HG03196 (cell line): ENCODE results near the gene MUC5B.
"Not testable (repeated sequence)": the region's sequence is repeated elsewhere in the genome, so short reads cannot be mapped to it uniquely, and the experiment has no call there.

Experiments
- ATAC-seq: cut with Tn5 transposase; IDR thresholded peaks from one replicate; pipeline ENCODE4 v1.9.1; 2021; ENCODE audit not compliant: unreplicated experiment

The MUC5B gene, protein sequence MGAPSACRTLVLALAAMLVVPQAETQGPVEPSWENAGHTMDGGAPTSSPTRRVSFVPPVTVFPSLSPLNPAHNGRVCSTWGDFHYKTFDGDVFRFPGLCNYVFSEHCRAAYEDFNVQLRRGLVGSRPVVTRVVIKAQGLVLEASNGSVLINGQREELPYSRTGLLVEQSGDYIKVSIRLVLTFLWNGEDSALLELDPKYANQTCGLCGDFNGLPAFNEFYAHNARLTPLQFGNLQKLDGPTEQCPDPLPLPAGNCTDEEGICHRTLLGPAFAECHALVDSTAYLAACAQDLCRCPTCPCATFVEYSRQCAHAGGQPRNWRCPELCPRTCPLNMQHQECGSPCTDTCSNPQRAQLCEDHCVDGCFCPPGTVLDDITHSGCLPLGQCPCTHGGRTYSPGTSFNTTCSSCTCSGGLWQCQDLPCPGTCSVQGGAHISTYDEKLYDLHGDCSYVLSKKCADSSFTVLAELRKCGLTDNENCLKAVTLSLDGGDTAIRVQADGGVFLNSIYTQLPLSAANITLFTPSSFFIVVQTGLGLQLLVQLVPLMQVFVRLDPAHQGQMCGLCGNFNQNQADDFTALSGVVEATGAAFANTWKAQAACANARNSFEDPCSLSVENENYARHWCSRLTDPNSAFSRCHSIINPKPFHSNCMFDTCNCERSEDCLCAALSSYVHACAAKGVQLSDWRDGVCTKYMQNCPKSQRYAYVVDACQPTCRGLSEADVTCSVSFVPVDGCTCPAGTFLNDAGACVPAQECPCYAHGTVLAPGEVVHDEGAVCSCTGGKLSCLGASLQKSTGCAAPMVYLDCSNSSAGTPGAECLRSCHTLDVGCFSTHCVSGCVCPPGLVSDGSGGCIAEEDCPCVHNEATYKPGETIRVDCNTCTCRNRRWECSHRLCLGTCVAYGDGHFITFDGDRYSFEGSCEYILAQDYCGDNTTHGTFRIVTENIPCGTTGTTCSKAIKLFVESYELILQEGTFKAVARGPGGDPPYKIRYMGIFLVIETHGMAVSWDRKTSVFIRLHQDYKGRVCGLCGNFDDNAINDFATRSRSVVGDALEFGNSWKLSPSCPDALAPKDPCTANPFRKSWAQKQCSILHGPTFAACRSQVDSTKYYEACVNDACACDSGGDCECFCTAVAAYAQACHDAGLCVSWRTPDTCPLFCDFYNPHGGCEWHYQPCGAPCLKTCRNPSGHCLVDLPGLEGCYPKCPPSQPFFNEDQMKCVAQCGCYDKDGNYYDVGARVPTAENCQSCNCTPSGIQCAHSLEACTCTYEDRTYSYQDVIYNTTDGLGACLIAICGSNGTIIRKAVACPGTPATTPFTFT (N-terminal part only)

DNA sequence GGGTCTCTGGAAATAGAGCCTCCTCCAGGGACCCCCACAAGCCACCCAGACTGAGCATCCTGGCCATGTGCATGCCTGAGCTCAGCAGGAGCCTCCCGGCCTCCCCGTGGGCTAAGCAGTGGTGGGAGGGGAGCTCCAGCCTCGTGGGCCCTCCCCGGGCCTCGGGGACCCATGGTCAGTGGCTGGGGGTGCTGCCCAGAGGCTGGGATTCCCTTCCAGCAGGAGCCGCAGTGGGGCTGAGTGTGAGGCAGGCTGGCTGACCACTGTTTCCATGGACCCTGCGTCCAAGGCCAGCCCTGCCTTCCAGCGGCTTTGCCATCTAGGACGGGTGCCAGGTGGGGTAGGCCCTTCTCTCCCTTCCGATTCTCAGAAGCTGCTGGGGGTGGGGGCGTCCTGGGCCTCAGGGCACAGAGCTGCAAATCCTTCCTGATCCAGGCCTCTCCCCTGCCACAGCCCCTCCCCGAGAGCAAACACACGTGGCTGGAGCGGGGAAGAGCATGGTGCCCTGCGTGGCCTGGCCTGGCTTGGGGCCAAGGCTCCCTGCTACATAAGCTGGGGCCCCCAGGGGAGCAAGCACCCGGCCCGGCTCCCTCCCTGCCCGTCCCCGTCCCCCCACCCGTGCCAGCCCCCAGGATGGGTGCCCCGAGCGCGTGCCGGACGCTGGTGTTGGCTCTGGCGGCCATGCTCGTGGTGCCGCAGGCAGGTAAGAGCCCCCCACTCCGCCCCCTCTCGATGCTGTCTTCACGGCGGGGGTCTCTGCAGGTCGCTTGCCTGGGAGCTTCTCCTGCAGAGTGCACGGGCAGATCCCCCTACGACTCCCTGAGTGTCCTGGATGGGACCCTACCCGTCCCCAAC, at the start of gene MUC5B:
Gene MUC5B, plus strand, starts transcription at position 576 of the 855 bp plus-strand sequence. Its CDS starts 58 bp downstream, at position 634.
- no peak for ATAC-seq

DNA sequence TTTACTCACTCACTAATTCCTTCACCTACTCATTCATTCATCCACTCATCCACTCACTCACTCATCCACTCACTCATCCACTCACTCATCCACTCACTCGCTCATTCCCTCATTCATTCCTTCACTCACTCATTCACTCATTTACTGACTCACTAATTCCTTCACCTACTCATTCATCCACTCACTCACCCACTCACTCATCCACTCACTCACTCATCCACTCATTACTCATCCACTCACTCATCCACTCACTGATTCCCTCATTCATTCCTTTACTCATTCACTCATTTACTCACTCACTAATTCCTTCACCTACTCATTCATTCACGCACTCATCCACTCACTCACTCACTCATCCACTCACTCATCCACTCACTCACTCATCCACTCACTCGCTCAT, 49.5 kb upstream of the MUC5B start:
- ATAC-seq = not testable (repeated sequence)

DNA sequence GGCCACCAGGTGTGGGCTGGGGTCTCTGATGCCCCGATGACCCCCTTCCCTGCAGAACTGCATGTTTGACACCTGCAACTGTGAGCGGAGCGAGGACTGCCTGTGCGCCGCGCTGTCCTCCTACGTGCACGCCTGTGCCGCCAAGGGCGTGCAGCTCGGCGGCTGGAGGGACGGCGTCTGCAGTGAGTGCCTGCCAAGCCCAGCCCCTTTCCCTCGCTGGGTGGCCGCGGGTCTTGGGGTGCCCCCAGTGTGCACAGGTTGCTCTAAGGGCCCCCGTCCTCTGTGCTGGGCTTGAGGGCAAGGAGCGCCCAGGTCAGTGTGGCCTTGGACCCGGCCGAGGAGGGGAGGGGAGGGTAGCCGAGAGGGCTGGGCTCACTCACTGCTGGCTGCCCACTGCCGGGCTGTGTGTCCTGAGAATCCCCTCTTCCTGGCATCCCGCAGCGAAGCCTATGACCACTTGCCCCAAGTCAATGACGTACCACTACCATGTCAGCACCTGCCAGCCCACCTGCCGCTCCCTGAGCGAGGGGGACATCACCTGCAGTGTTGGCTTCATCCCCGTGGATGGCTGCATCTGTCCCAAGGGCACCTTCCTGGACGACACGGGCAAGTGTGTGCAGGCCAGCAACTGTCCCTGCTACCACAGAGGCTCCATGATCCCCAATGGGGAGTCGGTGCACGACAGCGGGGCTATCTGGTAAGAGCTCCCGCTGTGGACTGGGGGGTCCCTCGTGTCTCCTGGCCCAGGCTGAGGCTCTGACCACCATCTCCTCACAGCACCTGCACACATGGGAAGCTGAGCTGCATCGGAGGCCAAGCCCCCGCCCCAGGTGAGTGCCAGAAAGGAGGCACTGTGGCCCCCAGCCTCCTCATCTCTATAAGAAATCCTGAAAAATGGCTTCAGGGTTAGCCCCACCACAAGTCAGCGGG, 48.2 kb upstream of the MUC5B start:
- ATAC-seq = no peak

DNA sequence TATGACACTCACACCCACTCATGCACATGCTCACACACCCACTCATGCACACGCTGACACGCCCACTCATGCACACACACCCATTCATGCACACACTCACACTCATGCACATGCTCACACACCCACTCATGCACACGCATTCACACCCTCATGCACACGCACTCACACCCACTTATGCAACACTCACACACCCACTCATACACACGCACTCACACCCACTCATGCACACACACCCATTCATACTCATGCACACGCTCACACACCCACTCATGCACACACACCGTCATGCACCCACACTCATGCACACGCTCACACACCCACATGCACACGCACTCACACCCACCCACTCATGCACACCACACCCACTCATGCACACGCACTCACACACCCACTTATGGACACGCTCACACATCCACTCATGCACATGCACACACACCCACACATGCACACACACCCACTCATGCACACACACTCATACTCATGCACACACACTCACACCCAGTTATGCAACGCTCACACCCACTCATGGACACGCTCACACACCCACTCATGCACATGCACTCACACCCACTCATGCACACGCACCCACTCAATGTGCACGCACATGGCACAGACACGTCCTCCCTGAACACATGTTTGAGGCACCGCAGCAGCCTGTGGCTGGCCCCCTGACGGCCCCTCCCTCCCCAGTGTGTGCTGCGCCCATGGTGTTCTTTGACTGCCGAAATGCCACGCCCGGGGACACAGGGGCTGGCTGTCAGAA, 47.2 kb upstream of the MUC5B start:
- no peak for ATAC-seq

DNA sequence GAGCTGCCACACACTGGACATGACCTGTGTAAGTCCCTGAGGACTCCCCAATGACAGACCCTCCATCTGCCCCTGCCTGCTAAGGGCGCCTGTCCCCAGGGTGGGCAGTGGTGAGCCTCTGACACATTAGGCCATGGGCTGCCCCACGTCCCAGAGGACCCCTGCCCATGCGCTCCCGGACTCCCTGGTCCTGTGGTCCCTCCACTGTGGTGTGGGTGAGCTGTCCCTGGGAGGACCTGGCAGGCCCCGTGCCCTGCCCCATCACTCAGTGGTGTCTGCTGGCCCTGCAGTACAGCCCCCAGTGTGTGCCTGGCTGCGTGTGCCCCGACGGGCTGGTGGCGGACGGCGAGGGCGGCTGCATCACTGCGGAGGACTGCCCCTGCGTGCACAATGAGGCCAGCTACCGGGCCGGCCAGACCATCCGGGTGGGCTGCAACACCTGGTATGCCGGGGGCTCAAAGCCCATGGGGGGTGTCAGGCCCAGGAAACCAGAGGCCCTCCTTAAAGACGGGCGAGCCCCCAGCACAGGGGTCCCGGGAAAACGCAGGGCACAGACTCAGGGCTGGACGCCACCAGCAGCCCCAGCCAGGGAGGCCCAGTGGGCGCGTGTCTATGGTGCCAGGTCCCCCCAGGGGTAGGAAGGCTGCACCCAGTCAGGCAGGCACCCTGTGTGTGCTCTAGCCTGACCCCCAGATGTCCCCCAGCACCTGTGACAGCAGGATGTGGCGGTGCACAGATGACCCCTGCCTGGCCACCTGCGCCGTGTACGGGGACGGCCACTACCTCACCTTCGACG, 46.4 kb upstream of the MUC5B start:
- ATAC-seq = no peak

DNA sequence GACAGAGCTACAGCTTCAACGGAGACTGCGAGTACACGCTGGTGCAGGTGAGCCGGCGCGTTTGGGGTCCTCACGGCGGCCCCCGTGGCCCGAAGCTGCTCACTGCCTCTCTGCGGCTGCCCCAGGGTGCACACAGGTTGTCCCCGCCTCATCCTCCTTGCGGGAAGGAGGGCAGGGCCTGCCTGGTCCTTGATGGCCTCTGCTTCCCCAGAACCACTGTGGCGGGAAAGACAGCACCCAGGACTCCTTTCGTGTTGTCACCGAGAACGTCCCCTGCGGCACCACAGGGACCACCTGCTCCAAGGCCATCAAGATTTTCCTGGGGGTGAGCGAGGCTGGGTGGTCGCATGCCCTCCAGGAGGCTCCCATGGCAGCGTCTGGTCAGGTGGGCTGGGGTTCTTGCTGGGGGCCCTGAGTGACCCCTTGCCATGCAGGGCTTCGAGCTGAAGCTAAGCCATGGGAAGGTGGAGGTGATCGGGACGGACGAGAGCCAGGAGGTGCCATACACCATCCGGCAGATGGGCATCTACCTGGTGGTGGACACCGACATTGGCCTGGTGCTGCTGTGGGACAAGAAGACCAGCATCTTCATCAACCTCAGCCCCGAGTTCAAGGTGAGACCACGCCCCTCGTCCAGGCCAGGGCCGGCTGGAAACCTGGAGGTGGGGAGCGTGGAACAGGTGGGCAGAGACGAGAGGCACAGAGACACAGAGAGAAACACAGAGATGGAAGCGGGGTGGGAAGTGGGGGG, 45.7 kb upstream of the MUC5B start:
- no peak for ATAC-seq

DNA sequence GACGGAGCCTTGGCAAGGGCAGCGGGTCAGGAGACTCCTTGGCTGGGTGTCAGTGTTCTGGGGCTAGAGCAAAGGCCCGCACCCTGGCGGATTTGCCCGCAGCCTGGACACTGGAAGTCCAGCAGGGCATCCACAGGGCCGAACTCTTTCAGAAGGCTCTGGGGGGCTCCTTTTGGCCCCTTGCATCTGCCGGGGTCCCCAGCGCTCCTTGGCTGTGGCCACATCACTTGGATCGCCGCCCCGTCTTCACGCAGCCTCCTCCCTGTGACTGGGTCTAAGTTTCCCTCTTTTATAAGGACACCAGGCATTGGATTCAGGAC, 45.1 kb upstream of the MUC5B start:
- ATAC-seq = no peak

DNA sequence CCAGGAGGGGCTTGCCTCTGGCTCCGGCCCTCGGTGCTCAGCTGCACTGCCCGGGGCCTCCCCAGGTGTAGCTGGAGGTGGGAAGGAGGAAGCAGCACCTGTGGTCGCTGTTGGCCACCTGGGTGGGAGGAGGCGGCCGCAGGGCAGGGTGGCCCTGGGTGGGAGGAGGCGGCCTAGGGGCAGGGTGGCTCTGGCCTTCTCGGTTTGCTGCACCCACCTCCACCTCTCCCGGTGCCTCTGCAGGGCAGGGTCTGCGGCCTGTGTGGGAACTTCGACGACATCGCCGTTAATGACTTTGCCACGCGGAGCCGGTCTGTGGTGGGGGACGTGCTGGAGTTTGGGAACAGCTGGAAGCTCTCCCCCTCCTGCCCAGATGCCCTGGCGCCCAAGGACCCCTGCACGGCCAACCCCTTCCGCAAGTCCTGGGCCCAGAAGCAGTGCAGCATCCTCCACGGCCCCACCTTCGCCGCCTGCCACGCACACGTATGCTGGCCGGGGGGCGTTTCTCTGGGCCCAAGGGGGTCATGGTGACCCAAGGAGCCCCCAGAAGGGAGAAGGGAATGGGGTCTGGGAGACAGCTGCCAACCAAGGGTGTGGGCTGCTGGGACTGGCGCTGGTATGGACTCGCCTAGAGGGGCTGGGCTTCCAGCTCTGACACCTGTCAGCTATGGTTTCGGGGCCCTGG, 44.5 kb upstream of the MUC5B start:
- no peak for ATAC-seq

DNA sequence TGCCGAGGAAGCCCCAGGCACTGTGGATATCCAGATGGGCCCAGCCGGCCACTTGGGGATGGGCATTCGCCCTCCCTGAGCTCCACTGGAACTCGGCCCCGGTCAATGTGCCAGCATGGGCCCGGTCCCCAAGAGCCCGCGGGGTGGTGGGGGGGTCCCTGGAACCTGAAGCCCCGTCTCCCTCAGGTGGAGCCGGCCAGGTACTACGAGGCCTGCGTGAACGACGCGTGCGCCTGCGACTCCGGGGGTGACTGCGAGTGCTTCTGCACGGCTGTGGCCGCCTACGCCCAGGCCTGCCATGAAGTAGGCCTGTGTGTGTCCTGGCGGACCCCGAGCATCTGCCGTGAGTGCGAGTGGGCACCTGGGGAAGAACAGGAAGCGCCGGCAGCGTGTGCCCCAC, 44.0 kb upstream of the MUC5B start:
- ATAC-seq = no peak

DNA sequence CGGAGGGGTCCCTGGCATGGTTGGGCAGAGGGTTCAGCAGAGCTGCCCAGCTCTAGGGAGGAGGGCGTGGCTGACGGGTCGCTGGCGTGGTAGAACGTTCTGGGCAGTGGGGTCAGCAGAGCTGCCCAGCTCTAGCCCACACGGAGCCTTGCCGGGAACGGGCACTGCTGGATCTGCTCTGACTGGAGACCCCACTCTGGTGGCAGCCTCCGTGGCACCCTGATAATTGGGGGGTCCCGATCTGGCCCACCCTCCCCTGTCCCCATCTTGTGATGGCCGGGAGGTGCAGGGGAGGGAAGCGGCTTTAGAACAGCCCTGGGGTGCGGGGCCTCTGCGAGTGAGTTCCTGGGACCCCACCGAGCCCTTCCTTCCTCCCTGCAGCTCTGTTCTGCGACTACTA, 43.2 kb upstream of the MUC5B start:
- no peak for ATAC-seq

DNA sequence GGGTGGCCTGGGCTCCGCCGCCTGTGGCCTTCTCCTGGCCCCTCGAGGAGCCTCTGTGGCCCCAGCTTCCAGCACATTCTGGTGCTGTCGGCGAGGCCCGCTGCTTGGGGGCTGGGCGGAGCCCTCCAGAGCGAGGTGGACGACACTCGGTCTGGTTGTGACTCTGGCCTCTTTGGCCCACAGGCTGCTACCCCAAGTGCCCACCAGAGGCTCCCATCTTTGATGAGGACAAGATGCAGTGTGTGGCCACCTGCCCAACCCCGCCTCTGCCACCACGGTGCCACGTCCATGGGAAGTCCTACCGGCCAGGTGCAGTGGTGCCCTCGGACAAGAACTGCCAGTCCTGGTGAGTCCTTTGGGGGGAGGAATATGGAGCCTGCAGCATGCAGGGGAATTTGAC, 42.7 kb upstream of the MUC5B start:
- no peak for ATAC-seq

DNA sequence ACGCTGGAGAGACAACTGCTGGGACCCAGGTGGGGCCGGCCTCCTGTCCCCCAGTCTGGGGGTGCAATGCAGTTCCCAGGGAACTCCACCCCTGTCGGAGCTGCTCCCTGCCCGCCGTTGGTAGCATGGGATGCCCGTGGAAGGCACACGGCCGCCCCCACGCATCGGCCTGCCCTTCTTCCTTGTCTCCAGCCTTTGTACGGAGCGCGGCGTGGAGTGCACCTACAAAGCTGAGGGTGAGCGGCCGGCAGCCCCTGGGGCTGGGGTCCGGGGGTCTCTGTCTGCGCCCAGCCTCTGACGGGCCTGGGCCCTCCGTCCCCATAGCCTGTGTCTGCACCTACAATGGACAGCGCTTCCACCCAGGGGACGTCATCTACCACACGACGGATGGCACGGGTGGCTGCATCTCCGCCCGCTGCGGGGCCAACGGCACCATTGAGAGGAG, 41.9 kb upstream of the MUC5B start:
- ATAC-seq = no peak

DNA sequence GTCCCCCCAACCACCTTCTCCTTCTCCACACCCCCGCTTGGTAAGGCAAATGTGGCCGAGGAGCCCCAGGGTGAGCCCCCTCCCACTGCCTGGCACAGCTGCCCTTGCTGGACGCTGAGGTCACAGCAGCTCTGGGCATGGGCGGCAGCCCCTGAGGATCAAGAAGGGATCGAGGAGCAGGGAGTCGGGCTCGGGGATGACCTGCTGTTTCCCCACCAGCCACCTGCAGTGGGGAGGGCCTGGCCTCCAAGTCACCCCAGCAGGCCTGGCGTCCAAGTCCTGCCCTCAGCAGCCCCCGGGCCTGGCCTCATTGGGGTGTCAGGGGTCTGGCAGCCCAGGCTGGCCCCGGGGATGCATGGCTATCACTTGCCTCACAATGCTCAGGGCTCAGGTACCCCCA, 41.4 kb upstream of the MUC5B start:
- ATAC-seq = no peak

DNA sequence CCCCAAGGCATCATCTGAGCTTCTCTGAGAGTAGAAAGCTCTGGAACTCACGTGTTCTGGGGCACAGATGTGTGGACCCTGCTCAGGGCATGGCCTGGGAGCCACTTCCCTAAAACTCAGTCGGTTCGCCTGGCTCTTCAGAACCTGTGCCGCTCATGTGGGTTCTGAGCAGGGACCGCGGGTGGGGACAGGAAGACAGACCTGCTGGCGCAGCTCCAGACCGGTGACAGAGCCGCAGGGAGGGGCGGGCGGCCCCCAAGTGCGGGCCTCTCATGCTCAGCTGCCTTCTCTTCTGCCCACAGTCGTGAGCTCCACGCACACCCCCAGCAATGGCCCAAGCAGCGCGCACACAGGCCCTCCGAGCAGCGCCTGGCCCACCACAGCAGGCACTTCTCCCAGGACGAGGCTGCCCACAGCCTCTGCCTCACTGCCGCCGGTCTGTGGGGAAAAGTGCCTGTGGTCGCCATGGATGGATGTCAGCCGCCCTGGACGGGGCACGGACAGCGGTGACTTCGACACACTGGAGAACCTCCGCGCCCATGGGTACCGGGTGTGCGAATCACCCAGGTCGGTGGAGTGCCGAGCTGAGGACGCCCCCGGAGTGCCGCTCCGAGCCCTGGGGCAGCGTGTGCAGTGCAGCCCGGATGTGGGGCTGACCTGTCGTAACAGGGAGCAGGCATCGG, 40.9 kb upstream of the MUC5B start:
- ATAC-seq = no peak

DNA sequence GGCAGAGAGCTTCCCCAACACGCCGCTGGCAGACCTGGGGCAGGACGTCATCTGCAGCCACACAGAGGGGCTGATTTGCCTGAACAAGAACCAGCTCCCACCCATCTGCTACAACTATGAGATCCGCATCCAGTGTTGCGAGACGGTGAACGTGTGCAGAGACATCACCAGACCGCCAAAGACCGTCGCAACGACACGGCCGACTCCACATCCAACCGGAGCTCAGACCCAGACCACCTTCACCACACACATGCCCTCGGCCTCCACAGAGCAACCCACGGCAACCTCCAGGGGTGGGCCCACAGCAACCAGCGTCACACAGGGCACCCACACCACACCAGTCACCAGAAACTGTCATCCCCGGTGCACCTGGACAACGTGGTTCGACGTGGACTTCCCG, 38.7 kb upstream of the MUC5B start:
- not testable (repeated sequence) for ATAC-seq
